ENCODE data around the gene DNAH1.

- TF ChIP-seq CTCF (IDR thresholded peaks at IDR 0.05; ENCODE audit: insufficient read depth, low read length, poor library complexity, severe bottlenecking) (no peak), EZH2phosphoT487 (conservative IDR thresholded peaks at IDR 0.05; ENCODE audit: low read length) (no peak)
Measured at GRCh38 chr3:52322466-52322865, 6.3 kb downstream of the DNAH1 start.

Measured in SU-DHL-6 (cell line).